GM12878 (cell line): ENCODE measurements around the gene CDK3. TPM values are rescaled to one million over a fixed set of nuclear protein-coding genes. Genes with fewer than 3 reads are reported as not detected.
A peak's percentile ranks its signal among the peaks of the same experiment; 100 is the strongest.

Source experiments
- ATF7 ChIP-seq: fragments of 450-650 bp; IDR thresholded peaks from 2 replicates; pipeline ENCODE4 v1.6.1; 2016; ENCODE audit warnings: low read depth, mild to moderate bottlenecking
- CREM ChIP-seq: IDR thresholded peaks from 2 replicates; pipeline ENCODE4 v1.6.1; 2014; ENCODE audit warnings: antibody characterized with exemption, low read depth
- DPF2 ChIP-seq: fragments of 450-650 bp; IDR thresholded peaks from 2 replicates; pipeline ENCODE4 v1.6.1; 2017; ENCODE audit warnings: mild to moderate bottlenecking
- EED ChIP-seq: sonication (generic); IDR thresholded peaks from 2 replicates; pipeline ENCODE4 v1.6.1; 2016; ENCODE audit warnings: antibody characterized with exemption, low read depth
- EGR1 ChIP-seq, 2 experiments: IDR thresholded peaks; 1 replicate in 1 of 2; 2 replicates in 1 of 2; pipeline ENCODE4 v1.6.1; 2011 to 2012; ENCODE audit warnings: low read depth in 2 of 2, low read length in 2 of 2, borderline replicate concordance in 1 of 2, mild to moderate bottlenecking in 1 of 2, moderate library complexity in 1 of 2
- GATAD2B ChIP-seq: fragments of 450-650 bp; conservative IDR thresholded peaks from 2 replicates; pipeline ENCODE4 v1.6.1; 2017; ENCODE audit warnings: low read depth, mild to moderate bottlenecking, moderate library complexity
- HDAC2 ChIP-seq: fragments of 200-600 bp; sonication (generic); IDR thresholded peaks from 2 replicates; pipeline ENCODE4 v1.6.1; 2017
- IKZF1 ChIP-seq: fragments of 450-650 bp; conservative IDR thresholded peaks from 2 replicates; pipeline ENCODE4 v1.6.1; 2017; ENCODE audit warnings: antibody characterized with exemption, mild to moderate bottlenecking
- IKZF2 ChIP-seq, 2 experiments: fragments of 450-650 bp; IDR thresholded peaks; 2 replicates each; pipeline ENCODE4 v1.6.1; 2017; ENCODE audit warnings: mild to moderate bottlenecking in 2 of 2, moderate library complexity in 2 of 2
- MLLT1 ChIP-seq: fragments of 450-650 bp; IDR thresholded peaks from 2 replicates; pipeline ENCODE4 v1.6.1; 2016; ENCODE audit warnings: mild to moderate bottlenecking
- NR2C2 ChIP-seq: IDR thresholded peaks from 2 replicates; pipeline ENCODE4 v1.6.1; 2011; ENCODE audit warnings: borderline replicate concordance, low read depth; ENCODE audit not compliant: control insufficient read depth, insufficient read length
- POLR2AphosphoS5 ChIP-seq: IDR thresholded peaks from 2 replicates; pipeline ENCODE4 v1.6.1; 2011; ENCODE audit warnings: mild to moderate bottlenecking, low read length, inconsistent platforms
- RBBP5 ChIP-seq: fragments of 200-600 bp; sonication (generic); conservative IDR thresholded peaks from 2 replicates; pipeline ENCODE4 v1.6.1; 2016
- RELA ChIP-seq: fragments of 450-650 bp; IDR thresholded peaks from 2 replicates; pipeline ENCODE4 v1.8.0; 2014; ENCODE audit warnings: borderline replicate concordance; ENCODE audit not compliant: partially characterized antibody
- RUNX3 ChIP-seq: IDR thresholded peaks from 2 replicates; pipeline ENCODE4 v1.6.1; 2012; ENCODE audit warnings: low read length, inconsistent platforms
- SPI1 ChIP-seq: IDR thresholded peaks from 2 replicates; pipeline ENCODE4 v1.6.1; 2011; ENCODE audit warnings: low read depth, mild to moderate bottlenecking, low read length, moderate library complexity, borderline replicate concordance; ENCODE audit not compliant: insufficient read depth
- YY1 ChIP-seq: IDR thresholded peaks from 2 replicates; pipeline ENCODE4 v1.6.1; 2011; ENCODE audit warnings: low read depth, mild to moderate bottlenecking, low read length
- ZNF622 ChIP-seq: fragments of 450-650 bp; IDR thresholded peaks from 2 replicates; pipeline ENCODE4 v1.6.1; 2017; ENCODE audit warnings: mild to moderate bottlenecking, inconsistent platforms
- polyA plus RNA-seq, 11 experiments: library from polyadenylated mRNA; depleted of rRNA in 4 of 11; unstranded in 6 of 11; stranded (reverse) in 5 of 11; fragments of >200 nt; fragmentation: Nextera tagmentation in 4 of 11; fragmentation: Illumina TruSeq in 1 of 11; extraction: Ambion mirVana in 4 of 11; extraction: Trizol in 1 of 11; gene quantifications; 1 replicate in 1 of 11; 2 replicates in 10 of 11; pipeline versions ENCODE4 v1.2.1 to v1.2.3, GENCODE V29; 2011 to 2016; ENCODE audit warnings: inconsistent platforms in 2 of 11, missing spikeins in 2 of 11, low read depth in 1 of 11
- total RNA-seq, 4 experiments: library from RNA; depleted of rRNA in 3 of 4; stranded (reverse); fragments of >200 nt in 3 of 4; fragmentation: Illumina TruSeq in 1 of 4; extraction: Trizol in 1 of 4; gene quantifications; 2 replicates each; pipeline versions ENCODE4 v1.2.1 to v1.2.3, GENCODE V29; 2013 to 2021
- TF ChIP-seq, protein P1 (sequence below): fragments of 450-650 bp; IDR thresholded peaks from 2 replicates; pipeline ENCODE4 v1.6.1; 2017; ENCODE audit warnings: mild to moderate bottlenecking, moderate library complexity

The CDK3 gene
- total and polyA plus RNA-seq, 10 of the 15 experiments (the other 5 are each of a cell fraction or from before 2014, with no cell fraction given): 1.1 to 7.1 (median 4.2) TPM

GRCh38 chr17:75996665-75997590, 3.7 kb upstream of the CDK3 start (continued):
- TF ChIP-seq CREM (no peak), ATF7 (peak; percentile 44), NR2C2 (no peak), MLLT1 (peak; percentile 39; the same call in 1 of the 2 replicates), YY1 (0 out of 2 replicates have a peak, but pooled peaks have one; percentile 9), DPF2 (peak; percentile 65; the same call in 1 of the 2 replicates), RELA (peak; percentile 77), SPI1 (peak; percentile 85; the same call in 1 of the 2 replicates), RUNX3 (peak; percentile 79), HDAC2 (no peak), EED (peak; percentile 83), EGR1 (IDR thresholded peaks at IDR 0.05; ENCODE audit: borderline replicate concordance in 1 of 2, low read depth in 2 of 2, low read length in 2 of 2) (0 out of 3 replicates have a peak, but pooled peaks of 1 of the 2 experiments have one; percentile 7), ZNF622 (no peak), RBBP5 (no peak), POLR2AphosphoS5 (0 out of 2 replicates have a peak, but pooled peaks have one; percentile 12), IKZF2 (IDR thresholded peaks at IDR 0.05) (peak; percentile 78 to 86), IKZF1 (peak; percentile 88), GATAD2B (0 out of 2 replicates have a peak, but pooled peaks have one; percentile 46)
- TF ChIP-seq, protein P1, sequence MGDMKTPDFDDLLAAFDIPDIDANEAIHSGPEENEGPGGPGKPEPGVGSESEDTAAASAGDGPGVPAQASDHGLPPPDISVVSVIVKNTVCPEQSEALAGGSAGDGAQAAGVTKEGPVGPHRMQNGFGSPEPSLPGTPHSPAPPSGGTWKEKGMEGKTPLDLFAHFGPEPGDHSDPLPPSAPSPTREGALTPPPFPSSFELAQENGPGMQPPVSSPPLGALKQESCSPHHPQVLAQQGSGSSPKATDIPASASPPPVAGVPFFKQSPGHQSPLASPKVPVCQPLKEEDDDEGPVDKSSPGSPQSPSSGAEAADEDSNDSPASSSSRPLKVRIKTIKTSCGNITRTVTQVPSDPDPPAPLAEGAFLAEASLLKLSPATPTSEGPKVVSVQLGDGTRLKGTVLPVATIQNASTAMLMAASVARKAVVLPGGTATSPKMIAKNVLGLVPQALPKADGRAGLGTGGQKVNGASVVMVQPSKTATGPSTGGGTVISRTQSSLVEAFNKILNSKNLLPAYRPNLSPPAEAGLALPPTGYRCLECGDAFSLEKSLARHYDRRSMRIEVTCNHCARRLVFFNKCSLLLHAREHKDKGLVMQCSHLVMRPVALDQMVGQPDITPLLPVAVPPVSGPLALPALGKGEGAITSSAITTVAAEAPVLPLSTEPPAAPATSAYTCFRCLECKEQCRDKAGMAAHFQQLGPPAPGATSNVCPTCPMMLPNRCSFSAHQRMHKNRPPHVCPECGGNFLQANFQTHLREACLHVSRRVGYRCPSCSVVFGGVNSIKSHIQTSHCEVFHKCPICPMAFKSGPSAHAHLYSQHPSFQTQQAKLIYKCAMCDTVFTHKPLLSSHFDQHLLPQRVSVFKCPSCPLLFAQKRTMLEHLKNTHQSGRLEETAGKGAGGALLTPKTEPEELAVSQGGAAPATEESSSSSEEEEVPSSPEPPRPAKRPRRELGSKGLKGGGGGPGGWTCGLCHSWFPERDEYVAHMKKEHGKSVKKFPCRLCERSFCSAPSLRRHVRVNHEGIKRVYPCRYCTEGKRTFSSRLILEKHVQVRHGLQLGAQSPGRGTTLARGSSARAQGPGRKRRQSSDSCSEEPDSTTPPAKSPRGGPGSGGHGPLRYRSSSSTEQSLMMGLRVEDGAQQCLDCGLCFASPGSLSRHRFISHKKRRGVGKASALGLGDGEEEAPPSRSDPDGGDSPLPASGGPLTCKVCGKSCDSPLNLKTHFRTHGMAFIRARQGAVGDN: peak; percentile 21; the same call in 1 of the 2 replicates
